Measurements from ENCODE around the gene RABGAP1L.
"Not testable (repeated sequence)": the region's sequence is repeated elsewhere in the genome, so short reads cannot be mapped to it uniquely, and the experiment has no call there.

Gene RABGAP1L

DNA sequence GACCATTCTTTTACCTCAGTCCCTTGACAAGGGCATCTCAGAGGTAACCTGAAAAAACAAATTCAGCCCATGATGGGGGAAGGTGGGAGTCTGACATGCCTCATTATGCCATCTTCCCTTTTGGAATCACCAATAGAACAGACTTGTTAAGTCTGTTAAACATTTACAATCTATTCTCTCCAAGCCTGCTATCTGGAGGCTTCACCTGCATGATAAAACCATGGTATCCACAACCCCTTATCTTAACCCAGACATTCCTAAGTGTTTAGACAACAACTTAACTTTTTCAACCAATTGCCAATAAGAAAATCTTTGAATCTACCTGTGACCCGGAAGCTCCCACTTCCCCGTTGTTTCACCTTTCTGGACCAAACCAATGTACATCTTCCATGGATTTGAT, 607.4 kb downstream of the RABGAP1L start:
- no peak for DNase-seq (ENCODE audit: low read depth)

GRCh38 chr1:174768516-174768915, 609.2 kb downstream of the RABGAP1L start:
- no peak for DNase-seq (ENCODE audit: low read depth)

- no peak for DNase-seq (ENCODE audit: low read depth)
Observed at GRCh38 chr1:174768949-174769348, 609.6 kb downstream of the RABGAP1L start.

- no peak for DNase-seq (ENCODE audit: low read depth)
Observed at GRCh38 chr1:174769961-174770549, 610.7 kb downstream of the RABGAP1L start.

DNA sequence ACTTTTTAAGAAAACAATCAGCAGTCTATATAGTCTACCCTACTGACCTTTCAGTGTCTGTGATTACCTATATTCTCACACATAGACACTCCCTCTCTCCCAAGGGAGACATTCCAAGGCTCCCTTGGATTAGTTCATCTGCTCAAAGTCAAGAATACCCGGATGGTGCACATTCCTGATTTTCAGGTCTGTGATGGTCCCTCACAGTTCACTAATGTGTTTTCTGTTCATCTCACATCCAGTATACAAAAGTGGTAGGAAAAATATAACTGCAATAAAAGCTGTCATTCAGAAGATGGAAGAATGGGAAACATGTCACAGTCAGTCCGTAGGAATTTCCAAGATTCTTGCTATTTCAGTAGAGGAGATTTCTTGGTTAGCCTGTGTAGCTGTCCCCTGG, 616.3 kb downstream of the RABGAP1L start:
- no peak for DNase-seq (ENCODE audit: low read depth)

DNA sequence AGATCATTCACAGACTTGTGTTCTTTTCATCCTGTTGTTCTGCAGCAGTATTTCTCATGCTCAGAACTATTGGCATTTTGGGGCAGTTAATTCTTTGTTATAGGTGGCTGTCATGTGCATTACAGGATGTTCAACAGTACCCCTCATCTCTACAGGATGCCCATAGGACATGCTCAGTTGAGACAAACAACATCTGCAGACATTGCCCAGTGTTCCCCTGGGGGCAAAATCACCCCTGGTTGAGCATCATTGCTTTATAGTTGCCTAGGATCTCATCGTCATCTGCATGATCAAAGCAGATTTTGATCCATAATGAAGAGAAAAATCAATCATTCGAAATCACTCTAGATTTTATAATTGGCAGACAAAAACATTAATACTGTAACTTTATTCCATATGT, 617.9 kb downstream of the RABGAP1L start:
- no peak for DNase-seq (ENCODE audit: low read depth)

GRCh38 chr1:174785510-174785909, 626.2 kb downstream of the RABGAP1L start:
- DNase-seq (ENCODE audit: low read depth), result no peak

DNA sequence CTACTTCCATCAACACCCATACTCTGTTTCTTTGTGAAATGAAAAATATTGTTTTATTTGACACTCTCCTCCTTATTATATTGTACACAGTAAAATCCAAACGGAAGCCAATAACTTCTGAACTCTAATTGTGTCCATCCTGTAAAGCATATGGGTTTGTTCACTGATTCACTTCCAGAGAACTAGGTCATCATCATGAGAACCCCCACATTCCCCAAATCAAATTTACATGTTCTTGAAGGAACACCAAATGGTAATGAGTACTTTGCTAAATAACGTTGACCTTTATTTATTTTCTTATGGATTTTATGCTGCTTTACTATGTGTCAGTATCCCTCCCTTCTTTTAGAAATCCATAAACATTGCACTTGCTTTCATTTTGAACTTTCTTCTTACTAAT, 627.0 kb downstream of the RABGAP1L start:
- no peak for DNase-seq (ENCODE audit: low read depth)

DNA sequence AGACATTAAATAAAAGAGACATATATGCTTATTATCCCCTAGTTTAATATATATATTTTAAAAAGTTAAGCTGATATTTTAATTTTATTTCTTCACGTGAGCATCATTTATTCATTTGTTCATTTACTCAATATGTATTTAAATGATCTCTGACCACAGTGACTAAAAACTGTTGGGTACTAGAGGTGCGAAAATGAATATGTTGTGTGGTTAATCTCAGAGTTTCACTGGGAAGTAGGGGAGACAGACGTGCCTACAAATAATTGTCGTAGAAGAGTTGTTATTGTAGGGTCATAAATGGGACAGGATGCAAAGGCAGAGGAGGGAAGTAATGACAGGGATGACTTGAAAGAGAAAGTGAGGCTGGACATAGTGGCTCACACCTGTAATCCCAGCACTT, 627.4 kb downstream of the RABGAP1L start:
- DNase-seq (ENCODE audit: low read depth), result no peak

DNA sequence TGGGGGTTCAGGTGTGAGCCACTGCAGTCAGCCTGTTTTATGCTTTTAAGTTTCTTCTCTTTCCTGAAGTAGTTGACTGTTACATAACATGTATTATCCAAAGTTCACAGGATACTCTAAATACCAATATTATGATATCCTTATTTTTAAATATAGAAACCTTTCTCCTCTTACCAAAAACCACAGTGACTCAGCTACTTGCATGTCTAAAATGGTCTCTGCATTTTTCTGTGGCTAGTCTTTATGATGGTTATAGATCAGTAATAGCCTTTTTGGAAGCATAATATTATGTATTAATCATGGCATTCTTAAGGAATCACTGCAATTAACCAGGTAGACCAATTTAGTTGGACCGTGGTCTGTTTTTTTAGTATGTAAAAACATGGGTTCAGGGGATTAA, 629.7 kb downstream of the RABGAP1L start:
- no peak for DNase-seq (ENCODE audit: low read depth)

GRCh38 chr1:174789399-174789798, 630.1 kb downstream of the RABGAP1L start:
- no peak for DNase-seq (ENCODE audit: low read depth)

GRCh38 chr1:174791863-174792262, 632.5 kb downstream of the RABGAP1L start:
- DNase-seq (ENCODE audit: low read depth), result no peak

GRCh38 chr1:174794861-174795260, 635.5 kb downstream of the RABGAP1L start:
- DNase-seq (ENCODE audit: low read depth), result no peak

- DNase-seq (ENCODE audit: low read depth), result no peak
Observed at GRCh38 chr1:174795806-174796205, 636.5 kb downstream of the RABGAP1L start.

DNA sequence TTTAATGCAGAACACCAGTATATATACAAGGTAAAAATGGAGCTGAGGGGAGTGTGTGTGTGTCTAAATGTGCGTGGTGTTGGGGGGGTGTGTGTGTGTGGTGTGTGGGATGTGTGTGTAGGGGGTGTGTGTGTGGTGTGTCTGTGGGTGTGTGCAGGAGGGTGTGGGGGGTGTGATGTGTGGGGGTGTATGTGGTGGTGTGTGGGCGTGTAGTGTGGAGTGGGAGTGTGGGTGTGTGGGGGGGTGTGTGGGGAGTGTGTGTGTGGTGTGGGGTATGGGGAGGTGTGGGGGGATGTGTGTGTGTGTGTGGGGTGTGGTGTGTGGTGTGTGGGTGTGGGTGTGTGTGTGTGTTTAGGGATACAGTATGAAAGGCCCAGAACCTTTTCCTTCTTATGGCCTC, 638.1 kb downstream of the RABGAP1L start:
- no peak for DNase-seq (ENCODE audit: low read depth)

GRCh38 chr1:174799136-174799479, 639.8 kb downstream of the RABGAP1L start:
- no peak for DNase-seq (ENCODE audit: low read depth)

DNA sequence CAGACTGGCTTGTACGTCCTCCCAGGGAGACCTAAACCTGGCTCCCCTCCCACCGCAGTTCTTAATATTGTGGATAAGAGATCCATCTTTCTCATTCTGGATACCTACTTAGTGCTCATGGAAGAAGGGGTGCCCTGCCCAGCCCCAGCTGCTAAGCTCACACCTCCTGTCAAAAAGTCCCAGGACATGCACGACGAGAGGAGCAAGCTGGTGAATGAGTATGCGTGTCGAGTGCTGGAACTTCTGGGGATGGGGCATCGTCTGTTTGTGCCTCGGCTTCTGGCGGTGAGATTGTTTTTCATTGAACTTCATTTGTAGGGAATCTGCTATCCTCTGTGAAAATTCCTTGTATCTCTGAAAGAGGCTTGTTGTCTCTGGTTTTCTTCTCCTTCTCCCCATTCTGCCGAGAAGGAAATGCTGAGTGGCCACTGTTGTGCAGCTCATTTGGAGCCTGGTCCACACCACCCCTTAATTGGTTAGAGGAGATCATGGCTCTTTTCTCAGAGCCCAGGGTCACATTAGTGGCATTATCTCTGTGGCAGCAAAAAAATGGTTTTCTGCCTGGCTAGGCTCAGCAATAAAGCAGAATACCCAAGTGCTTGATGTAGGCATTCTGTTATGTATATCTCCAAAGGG, 641.0 kb downstream of the RABGAP1L start:
- DNase-seq (ENCODE audit: low read depth), result no peak

DNA sequence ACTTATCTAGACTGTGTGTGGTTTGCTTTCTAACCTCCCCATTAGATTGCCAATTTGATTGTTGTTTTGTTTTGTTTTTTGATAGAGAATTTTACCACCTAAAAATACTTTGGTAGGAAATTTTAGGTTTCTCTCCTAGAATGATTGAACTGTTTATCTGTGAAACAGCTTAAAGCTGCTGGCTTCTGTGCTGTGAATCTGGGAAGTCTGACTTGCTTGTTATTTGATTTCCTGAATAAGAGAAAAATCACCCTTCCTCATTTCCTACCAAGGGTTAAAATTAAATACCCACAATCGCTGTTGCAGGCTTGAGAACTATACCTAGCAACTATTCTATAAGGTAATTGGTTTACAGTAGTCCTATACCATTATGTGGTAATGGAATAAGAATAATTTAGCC, 641.6 kb downstream of the RABGAP1L start:
- DNase-seq (ENCODE audit: low read depth), result no peak

DNA sequence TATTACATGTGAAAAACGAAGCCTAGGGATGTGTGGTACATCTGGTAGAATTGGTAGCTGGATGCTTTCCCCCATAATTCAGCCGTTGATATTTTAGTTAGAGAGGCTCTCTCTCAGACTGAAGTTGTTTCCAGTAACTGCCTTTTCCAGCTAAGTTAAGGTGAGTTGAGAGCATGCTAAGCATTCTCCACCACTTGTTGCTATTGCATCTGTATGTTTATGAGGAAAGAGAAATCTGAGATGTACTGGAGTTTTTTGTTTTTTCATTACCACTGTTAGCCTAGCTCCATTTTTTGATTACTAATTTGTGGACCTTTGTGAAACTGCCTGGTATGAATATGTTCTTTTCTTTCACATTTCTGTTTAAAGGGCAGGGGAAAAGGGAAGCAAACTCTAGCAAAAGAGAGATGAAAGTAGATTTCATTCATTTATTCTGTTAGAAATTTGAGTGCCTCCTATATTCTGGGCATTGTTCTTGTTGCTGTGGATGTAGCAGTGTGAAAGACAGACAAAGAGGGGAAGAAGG, 650.5 kb downstream of the RABGAP1L start:
- DNase-seq (ENCODE audit: low read depth), result no peak

GRCh38 chr1:174812016-174812415, 652.7 kb downstream of the RABGAP1L start:
- DNase-seq (ENCODE audit: low read depth), result no peak

DNA sequence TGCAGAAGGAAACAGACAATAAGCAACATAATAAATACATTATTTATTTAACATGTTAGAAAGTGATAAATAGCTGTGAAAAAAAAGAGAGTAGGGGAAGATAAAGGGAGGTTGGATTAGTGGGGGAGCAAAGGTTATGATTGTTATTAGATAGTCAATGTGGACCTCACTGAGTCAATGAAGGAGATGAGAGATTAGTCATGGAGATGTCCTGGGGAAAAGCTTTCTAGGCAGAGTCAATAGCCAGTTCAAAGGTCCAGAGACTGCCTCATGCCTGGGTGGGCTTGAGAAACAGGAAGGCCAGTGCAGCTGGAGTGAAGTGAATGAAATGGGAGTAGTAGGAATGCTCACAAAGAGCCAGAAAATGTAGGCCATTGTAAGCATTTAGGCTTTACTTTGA, 653.3 kb downstream of the RABGAP1L start:
- no peak for DNase-seq (ENCODE audit: low read depth)

DNA sequence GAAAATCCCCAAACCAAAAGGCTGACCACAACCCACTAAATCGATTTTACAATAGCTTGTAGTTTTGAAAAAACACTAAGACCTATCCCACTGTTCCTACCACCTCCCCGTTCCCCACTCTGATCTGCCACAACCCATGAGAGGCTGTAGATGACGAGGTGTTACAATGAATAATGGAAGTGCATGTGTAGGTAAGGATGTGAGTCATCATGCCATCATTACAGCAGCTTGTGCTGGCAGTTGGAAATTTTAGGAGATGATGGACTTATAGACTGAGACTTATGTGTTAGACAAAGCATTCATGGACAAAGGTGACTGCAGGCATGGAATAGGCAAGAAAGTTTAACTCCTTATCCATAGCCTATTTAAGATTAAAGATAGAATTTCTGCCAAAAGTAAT, 655.7 kb downstream of the RABGAP1L start:
- no peak for DNase-seq (ENCODE audit: low read depth)

DNA sequence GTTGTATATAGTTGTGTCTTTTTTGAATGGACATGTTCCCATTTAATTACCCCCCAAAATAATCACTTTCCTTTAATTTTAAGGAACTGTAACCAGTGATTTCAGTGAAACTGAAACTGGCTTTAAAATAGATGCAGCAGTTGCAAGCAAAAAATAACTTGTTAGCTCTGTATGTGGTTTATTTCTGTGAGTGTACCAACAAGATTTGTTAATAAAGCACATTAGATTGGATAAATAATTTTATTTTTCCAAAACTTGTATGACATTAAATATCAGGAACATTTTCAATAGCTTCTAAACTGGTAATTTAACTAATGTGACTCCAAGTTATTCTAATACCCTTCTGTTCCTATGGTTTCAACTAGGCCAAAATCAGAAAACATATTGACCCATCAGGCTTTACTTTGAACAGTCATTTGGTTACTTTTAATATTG, 656.2 kb downstream of the RABGAP1L start:
- no peak for DNase-seq (ENCODE audit: low read depth)

- DNase-seq (ENCODE audit: low read depth), result not testable (repeated sequence)
Observed at GRCh38 chr1:174816621-174817020, 657.3 kb downstream of the RABGAP1L start.
